Cardiac septum (tissue), 1 donor: ENCODE measurements around the gene ELP2. TPM values are rescaled to one million over a fixed set of nuclear protein-coding genes. Genes with fewer than 3 reads are reported as not detected.
A peak's percentile ranks its signal among the peaks of the same experiment; 100 is the strongest.
"Not testable (repeated sequence)": the region's sequence is repeated elsewhere in the genome, so short reads cannot be mapped to it uniquely, and the experiment has no call there.

Experiments used
- DNase-seq: peaks from one replicate; pipeline ENCODE4 v3.0.0-alpha.2; 2020; ENCODE audit warnings: low spot score
- intact Hi-C: fragments of 100-400 bp; cut with DNase I; formaldehyde crosslinking; loops from one replicate; pipeline ENCODE4 v1.14.0; 2022
- total RNA-seq: library from RNA; stranded (reverse); fragmentation: NEBNext Ultra II Directional; extraction: Animal tissue kit (Norgen Biotek cat#: 25700); gene quantifications from one replicate; pipeline ENCODE4 v1.2.1, GENCODE V29; 2021
- donor health status: DM: no; HTN: no; CAD: no.

The ELP2 gene
- total RNA-seq, 1 donor from 2014 or later: 50.4 TPM

- intact Hi-C loops: no loop called here
- no peak for DNase-seq
Observed at GRCh38 chr18:36114251-36114650, 15.4 kb upstream of the ELP2 start.

- DNase-seq: no peak
- intact Hi-C loops: no loop called here
Observed at GRCh38 chr18:36114738-36115137, 15.0 kb upstream of the ELP2 start.

- intact Hi-C loops, DNase-seq: not testable (repeated sequence)
Observed at GRCh38 chr18:36116771-36117170, 12.9 kb upstream of the ELP2 start.

- no peak for DNase-seq
- intact Hi-C loops: no loop called here
Observed at GRCh38 chr18:36120297-36120696, 9.4 kb upstream of the ELP2 start.

GRCh38 chr18:36124841-36125240 lies 4.9 kb upstream of the ELP2 start:
- DNase-seq: no peak
- intact Hi-C loops: loop anchor here (5.0 kb wide), 2 partner anchors 62 to 543 kb away; partner anchors contain the start of genes GALNT1 and MOCOS

- intact Hi-C loops: loop anchor here (5.0 kb wide), 2 partner anchors 61 to 544 kb away; partner anchors contain the start of genes GALNT1 and MOCOS
- DNase-seq: no peak
Observed at GRCh38 chr18:36126668-36127067, 3.0 kb upstream of the ELP2 start.

GRCh38 chr18:36127836-36128529 lies 1.7 kb upstream of the ELP2 start:
- intact Hi-C loops: loop anchor here (2.0 to 5.0 kb wide), 3 partner anchors 59 to 546 kb away; partner anchors contain the start of genes GALNT1, MOCOS and RPRD1A
- DNase-seq: no peak

- intact Hi-C loops: loop anchor here (2.0 to 5.0 kb wide), 3 partner anchors 59 to 546 kb away; partner anchors contain the start of genes GALNT1, MOCOS and RPRD1A
- no peak for DNase-seq
Observed at GRCh38 chr18:36128530-36128870, 1.2 kb upstream of the ELP2 start.

- intact Hi-C loops: loop anchor here (2.0 to 5.0 kb wide), 3 partner anchors 58 to 547 kb away; partner anchors contain the start of genes GALNT1, MOCOS and RPRD1A
- no peak for DNase-seq
Observed at GRCh38 chr18:36128907-36129299, 796 bp upstream of the ELP2 start.

- intact Hi-C loops: no loop called here
- peak; percentile 78 for DNase-seq
Observed at GRCh38 chr18:36130039-36130831, 536 bp downstream of the ELP2 start.

GRCh38 chr18:36130883-36131653 lies 1.4 kb downstream of the ELP2 start:
- no peak for DNase-seq
- intact Hi-C loops: no loop called here

GRCh38 chr18:36131692-36132483 lies 2.2 kb downstream of the ELP2 start:
- intact Hi-C loops: no loop called here
- no peak for DNase-seq

GRCh38 chr18:36132756-36133155 lies 3.1 kb downstream of the ELP2 start:
- no peak for DNase-seq
- intact Hi-C loops: no loop called here

GRCh38 chr18:36135264-36135663 lies 5.6 kb downstream of the ELP2 start:
- intact Hi-C loops: no loop called here

GRCh38 chr18:36139245-36139644 lies 9.5 kb downstream of the ELP2 start:
- no peak for DNase-seq

More at GRCh38 chr18:36135264-36135663, 5.6 kb downstream of the ELP2 start:
- no peak for DNase-seq

GRCh38 chr18:36141576-36141975 lies 11.9 kb downstream of the ELP2 start:
- intact Hi-C loops: no loop called here
- DNase-seq: no peak

More at GRCh38 chr18:36139245-36139644, 9.5 kb downstream of the ELP2 start:
- intact Hi-C loops: no loop called here

- intact Hi-C loops: no loop called here
- no peak for DNase-seq
Observed at GRCh38 chr18:36142751-36143150, 13.1 kb downstream of the ELP2 start.

- intact Hi-C loops: no loop called here
- DNase-seq: no peak
Observed at GRCh38 chr18:36143391-36143790, 13.7 kb downstream of the ELP2 start.
